Stimulated activated CD4-positive, alpha-beta T cell treated with anti-CD3 and anti-CD28 coated beads, Interleukin-15, amount 100 ng/mL, for 24 hours (primary cell): ENCODE results near the gene EPHB6.

Experiments used
- DNase-seq: peaks from one replicate; pipeline ENCODE4 v3.0.0-alpha.2; 2020

EPHB6 gene

DNA sequence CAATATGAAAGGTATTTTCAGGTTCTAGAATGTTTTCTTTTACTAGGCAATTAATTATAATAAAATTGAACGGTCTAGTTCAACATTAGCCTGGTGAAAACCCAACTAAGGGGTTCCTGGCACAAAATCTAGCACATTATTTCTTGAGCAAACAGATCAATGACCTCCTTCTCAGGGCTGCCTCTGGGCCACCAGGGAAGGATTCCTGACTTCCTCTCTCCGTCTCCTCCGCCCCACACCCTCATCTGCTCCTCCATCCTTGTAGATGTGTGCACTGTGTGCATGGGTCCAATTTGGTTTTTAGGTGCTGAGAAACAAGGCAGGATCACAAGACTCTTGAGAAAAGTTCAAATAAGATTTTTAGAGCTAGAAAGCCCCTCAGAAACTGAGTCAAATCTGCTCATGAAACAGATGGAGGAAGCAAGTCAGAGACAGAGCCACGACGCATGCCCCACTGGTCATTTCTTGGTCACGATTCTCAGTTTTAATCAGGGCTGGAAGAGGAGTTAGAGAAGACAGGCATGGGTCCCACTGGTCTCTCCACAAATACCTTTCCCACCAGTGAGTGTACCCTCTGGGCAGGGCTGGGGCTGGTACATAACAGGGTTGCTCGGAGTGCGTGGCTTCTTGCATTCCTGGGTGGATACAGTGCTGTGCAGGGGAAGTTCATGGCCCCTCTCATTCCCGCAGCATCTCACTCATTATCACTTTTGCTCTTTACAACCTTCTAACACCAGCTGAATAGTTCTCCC, 26.9 kb downstream of the EPHB6 start:
- DNase-seq: no peak

DNA sequence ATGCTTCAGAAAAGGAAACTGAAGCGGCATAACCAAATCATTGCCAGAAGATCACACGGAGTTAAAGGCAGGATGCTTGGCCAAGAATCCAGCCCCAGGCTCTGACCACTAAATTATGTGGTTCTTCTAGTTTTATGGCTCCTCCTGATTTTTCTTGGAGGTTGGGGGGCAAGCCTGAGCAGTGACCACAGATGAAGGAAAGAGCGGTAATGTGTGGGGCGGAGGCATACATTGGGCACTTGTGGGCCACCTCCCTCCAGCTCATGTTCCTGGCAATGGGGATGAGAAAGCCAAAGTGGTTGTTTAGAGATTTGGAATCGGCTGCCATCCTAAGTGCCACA, 27.4 kb downstream of the EPHB6 start:
- no peak for DNase-seq

DNA sequence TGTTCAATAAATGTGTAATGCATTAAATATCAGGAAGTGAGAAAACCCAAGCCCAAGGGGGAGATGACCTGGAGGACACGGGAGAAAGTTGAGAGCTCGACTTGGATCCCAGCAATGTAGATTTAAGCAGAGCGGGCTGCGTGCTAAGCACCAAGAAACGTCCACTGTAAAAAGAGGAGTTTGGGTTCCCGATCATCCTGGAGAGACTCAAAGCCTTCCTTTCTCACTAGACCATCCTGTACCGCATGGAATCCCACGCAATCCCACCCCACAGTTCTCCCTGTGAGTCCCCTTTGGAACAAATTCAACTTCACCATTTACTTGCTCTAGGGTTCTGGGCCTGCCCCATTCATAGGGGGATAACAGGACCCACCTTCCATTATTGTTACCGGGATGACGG, 28.3 kb downstream of the EPHB6 start:
- DNase-seq: no peak

- no peak for DNase-seq
Observed at GRCh38 chr7:142883571-142884285, 28.9 kb downstream of the EPHB6 start.

- DNase-seq: no peak
Observed at GRCh38 chr7:142884286-142884640, 29.4 kb downstream of the EPHB6 start.

DNA sequence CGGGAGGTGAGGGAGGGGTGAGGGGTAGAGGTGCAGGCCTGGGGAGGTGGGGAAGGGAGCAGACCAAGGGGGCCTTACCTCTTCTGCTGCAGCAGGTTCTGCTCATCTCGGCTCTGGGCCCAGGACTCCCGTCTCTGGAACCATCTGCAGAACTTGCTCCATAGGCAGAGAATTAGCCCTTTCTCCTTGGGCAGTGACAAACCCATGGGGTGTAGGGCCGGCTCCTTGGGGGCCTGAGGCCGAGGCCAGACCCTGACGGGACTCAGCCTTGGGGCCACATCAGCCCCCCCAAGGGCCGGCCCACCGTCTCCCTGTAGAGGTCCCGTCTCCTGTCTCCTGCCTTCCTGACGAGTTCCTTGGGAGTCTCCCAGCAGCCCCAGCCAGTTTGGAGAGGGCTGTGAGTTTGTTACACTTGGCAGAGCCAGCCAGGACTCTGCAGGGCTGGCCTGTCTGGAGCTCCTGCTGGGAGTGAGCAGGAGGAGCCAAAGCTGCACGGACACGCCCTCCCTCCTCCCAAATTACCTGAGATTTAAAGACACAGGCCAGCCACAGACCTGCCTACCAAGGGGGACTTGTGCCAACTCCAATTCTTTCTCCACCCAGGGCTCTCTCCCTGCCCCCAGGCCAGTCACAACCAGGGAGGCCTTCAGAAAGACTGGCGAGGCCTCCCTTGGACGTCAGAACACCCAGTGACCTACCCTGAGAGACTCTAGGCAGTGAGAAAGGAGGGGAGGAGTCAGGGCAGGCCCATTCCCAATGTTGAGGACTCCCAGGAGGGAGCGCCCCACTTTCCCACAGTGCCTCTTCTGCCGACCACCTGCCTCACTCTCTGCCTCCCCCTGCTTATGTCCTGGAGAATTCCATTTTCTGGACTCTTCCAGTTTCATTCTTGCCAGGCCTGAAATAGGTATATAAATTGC, 30.7 kb downstream of the EPHB6 start, which contains the start of gene TRPV6:
Gene TRPV6, minus strand, starts transcription at position 435 of the 920 bp plus-strand sequence.
- no peak for DNase-seq

DNA sequence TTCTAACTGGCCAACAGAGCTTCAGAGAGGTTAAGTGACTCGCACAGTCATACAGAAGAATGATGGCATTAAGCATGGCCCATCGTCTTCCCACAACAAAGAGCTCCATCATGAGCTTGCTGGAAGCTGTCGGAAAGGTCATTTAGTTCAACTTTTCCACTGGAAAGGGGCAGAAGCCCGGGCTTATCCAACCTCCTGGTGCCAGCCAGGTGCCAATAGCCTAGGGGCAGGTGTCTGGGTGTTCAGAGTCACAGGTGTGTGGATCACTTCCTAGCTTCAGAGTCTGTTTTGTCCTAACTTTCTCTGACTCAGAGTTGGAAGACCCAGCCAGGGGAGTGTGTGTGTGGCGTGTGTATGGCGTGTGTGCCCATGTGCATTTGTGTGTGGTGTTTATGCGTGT, 32.0 kb downstream of the EPHB6 start:
- no peak for DNase-seq

DNA sequence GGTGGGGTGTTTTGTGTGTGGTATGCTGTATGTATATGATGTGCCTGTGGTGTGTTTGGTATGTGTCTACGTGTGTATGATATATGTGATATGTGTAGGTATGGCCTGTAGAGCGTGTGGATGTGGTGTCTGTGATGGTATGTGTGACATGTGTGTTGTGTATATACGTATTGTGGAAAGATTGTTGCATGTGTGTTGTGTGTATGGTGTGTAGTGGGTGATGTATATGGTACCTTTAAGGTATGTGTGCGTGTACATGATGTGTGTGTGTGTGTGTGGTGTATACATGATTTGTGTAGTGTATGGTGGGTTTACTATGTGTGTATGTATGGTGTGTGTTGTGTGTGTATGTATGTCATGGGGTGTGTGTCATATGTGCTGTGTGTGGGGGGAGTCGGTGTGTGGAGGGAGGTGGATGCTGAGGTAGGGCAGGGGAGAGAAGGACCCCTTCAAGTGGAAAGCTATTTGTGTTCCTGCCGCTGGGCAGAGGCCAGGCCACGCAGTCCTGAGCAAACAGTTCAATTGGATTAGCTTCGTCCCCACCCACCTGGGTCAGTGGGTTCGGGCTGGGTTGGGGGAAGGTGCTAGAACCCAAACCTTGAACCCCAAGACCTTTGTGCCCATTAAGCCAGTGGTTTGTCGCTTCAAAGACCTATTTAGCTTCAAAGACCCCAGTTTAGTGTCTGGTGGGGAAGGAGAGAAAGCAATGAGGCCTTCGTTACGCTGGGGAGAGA, 32.6 kb downstream of the EPHB6 start:
- DNase-seq: no peak

GRCh38 chr7:142889816-142890215, 34.9 kb downstream of the EPHB6 start:
- DNase-seq: no peak

DNA sequence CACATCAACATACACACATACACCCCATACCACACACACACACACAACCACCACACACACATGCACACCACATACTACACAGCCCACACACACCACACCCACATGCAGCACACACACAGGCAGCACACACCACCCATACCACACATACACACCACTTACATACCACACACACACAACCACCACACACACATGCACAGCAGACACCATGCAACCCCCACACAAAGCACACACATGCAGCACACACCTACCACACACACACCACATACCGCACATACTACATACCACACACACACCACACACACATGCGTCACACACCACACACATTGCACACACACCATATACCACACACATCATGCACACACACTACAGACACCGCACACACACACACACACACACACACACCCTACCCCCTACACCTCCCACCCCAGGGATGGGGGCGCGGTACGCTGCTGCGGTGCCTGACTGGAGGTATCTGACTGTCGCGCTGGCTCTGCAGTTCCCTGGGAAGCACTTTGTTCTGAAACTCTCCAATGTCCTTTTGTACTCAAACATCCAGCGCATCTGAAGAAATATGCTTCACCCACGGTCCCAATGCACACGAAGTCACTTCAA, 36.1 kb downstream of the EPHB6 start:
- DNase-seq: no peak

GRCh38 chr7:142891490-142892082, 36.7 kb downstream of the EPHB6 start:
- DNase-seq: no peak

DNA sequence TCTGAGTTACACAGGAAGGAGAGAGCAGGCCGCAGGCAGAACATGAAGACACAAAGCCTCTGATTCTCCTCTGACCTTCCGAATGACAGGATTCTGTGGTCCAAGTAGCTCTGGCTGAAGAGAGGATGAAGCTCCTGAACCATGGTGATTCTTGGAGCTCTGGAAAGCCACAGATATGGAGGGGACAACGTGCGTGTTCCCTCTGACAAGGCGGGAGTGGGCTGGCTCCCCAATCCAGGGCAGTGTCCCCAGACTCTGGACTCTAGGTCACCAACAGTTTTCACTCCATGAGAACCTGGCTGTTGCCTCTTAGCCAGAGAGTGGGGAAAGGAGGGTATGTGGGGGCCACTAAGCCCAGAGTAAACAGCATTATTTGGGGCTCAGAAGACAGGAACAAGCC, 38.1 kb downstream of the EPHB6 start:
- DNase-seq: no peak

DNA sequence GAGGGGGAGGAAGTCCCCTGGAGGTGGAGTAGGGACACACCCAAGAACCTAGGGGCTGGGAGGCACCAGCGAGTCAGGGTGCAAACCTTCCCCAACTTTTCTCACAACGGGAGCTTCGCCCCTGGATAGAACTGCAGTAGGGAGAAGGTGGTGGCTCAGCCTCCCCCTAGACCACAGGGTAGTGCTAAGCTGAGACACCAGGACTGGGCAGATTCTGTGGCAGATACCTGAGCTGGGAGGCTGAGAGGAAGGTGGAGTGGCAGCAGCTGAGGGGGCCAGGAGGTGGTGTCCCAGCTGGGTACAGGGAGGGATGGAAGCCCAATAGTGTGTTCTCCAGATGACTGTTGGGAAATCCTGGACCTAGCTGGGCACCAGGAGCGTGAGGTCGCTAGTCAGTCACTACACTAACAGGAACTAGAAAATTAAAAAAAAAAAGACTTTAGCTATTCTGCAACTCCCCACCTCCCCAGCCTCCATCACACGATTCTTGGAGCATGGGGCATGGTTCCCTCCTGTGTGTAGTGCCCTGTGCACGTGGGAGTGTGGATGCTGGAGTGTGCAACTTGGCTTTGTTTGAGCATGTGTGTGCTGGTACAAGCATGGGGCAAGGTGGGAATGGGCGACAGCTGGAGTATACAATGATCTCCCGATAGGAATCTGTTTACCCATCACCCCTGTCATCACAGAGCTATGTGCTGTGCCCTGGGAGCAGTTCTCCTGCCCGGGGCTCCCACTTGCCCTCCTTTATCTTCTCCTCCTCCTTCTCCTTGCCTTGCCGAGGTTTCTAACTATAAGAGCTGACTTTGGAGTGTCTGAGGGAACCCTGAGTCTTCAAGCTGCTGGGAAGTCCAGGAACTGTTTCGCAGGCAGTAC, 39.5 kb downstream of the EPHB6 start:
- DNase-seq: no peak

DNA sequence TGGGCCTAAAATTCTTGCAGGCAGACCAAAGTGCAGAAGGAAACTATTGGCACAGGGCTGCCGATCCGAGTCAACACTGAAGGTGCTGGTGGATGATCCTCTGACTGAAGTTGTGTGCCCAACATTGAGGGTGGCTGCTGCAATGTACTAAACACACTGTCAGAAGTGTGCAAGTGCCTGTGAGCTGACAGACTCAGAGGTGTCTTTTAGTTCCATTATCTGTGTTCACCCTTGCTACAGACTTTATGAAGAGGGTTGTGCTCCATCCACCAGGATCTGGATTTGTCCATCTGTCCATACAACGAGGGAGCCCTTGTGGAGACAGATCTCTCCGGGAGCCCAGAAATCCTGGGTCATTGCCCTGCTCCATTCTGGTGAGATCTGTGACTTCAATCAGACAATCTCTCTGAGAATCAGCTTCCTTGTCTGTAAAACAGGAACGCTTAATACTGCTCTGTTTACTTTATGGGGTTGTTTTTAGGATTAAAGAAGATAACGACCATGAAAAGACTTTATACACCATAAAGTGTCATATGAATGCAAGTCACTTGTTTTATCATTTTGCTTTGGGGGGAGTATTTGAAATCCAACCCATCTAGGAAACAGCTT, 40.2 kb downstream of the EPHB6 start:
- DNase-seq: no peak

DNA sequence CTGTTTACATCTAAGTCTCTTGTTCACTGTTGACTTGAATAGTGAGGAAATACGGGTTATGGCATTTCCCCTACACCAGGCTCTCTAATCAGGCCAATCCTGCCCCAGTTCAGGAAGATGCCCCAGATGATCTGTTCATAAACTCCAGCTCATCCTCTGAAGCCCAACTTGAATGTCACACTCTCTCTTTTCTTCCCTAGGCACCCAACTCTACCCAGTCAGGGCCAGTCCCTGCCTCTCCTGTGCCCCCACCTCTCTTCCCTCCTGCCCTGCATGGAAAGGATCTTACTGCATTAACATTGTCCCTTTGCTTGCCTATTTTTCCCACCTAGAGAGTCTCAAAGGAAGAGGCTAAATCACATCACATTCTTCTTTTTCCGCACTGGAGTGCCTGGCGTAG, 41.3 kb downstream of the EPHB6 start:
- no peak for DNase-seq

- DNase-seq: no peak
Observed at GRCh38 chr7:142896741-142897379, 42.0 kb downstream of the EPHB6 start.

GRCh38 chr7:142897691-142898090, 42.8 kb downstream of the EPHB6 start:
- DNase-seq: no peak

- no peak for DNase-seq
Observed at GRCh38 chr7:142898377-142899170, 43.7 kb downstream of the EPHB6 start.

DNA sequence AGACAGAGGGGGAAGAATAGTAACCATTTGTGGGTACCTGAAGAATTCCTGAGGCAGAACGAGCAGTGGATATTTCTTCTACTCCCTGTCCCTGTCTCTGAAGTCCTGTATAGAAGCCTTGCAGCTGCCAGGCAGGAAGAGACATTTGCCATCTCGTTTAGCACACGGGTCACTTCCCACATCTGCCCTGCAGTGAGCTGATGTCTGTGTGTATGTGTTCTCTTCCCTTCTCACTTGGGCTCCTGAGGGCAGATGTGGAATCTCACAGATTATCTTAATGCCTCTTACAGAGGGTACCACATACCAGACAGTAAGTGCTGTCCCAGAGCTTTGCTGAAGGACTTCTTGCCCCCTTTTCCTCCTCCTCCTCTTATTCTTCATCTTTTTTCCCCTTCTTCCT, 44.8 kb downstream of the EPHB6 start:
- DNase-seq: no peak
